Endothelial cell (in vitro differentiated cells): Measurements from ENCODE around the gene SPC24. TPM values are rescaled to one million over a fixed set of nuclear protein-coding genes. Genes with fewer than 3 reads are reported as not detected.

Experiments
- DNase-seq: peaks from one replicate; pipeline ENCODE4 v3.0.0; 2021; ENCODE audit warnings: low spot score
- H3K27ac Mint-ChIP-seq: one replicate; pipeline ENCODE4 v1.8.0; 2021; ENCODE audit warnings: mixed read lengths, inconsistent platforms; ENCODE audit not compliant: unreplicated experiment
- H3K27me3 Mint-ChIP-seq: one replicate; pipeline ENCODE4 v1.8.0; 2021; ENCODE audit warnings: mild to moderate bottlenecking, moderate library complexity, mixed read lengths, inconsistent platforms; ENCODE audit not compliant: unreplicated experiment
- H3K36me3 Mint-ChIP-seq: one replicate; pipeline ENCODE4 v1.8.0; 2021; ENCODE audit warnings: mild to moderate bottlenecking, low read depth, mixed read lengths, inconsistent platforms; ENCODE audit not compliant: unreplicated experiment
- H3K4me1 Mint-ChIP-seq: one replicate; pipeline ENCODE4 v1.8.0; 2021; ENCODE audit warnings: mild to moderate bottlenecking, mixed read lengths, inconsistent platforms; ENCODE audit not compliant: unreplicated experiment
- H3K4me3 Mint-ChIP-seq: one replicate; pipeline ENCODE4 v1.8.0; 2021; ENCODE audit warnings: mild to moderate bottlenecking, mixed read lengths, inconsistent platforms; ENCODE audit not compliant: unreplicated experiment
- H3K9me3 Mint-ChIP-seq: one replicate; pipeline ENCODE4 v1.8.0; 2021; ENCODE audit warnings: mixed read lengths, inconsistent platforms; ENCODE audit not compliant: unreplicated experiment
- CTCF ChIP-seq: fragments of 200-600 bp; sonication (generic); IDR thresholded peaks from one replicate; pipeline ENCODE4 v1.5.0; 2021; ENCODE audit warnings: antibody characterized with exemption; ENCODE audit not compliant: unreplicated experiment
- total RNA-seq: library from RNA; stranded (reverse); fragmentation: NEBNext Ultra II Directional; extraction: Animal tissue kit (Norgen Biotek cat#: 25700); gene quantifications from one replicate; pipeline ENCODE4 v1.2.1, GENCODE V29; 2021; ENCODE audit not compliant: unreplicated experiment

Gene SPC24
- total RNA-seq, 1 donor from 2014 or later: 17.0 TPM

- no peak for DNase-seq
- H3K4me3 Mint-ChIP-seq: peak overlapping the region; percentile 59
- no peak overlapping the region for H3K27ac Mint-ChIP-seq
- H3K27me3 Mint-ChIP-seq: peaks cover 4% of the 10 kb centered on the region
- H3K4me1 Mint-ChIP-seq: peaks cover 11% of the 10 kb centered on the region
- TF ChIP-seq CTCF: no peak
- H3K36me3 Mint-ChIP-seq: peaks cover 30% of the 10 kb centered on the region
- no peaks in the 10 kb centered on the region for H3K9me3 Mint-ChIP-seq
Observed at GRCh38 chr19:11191934-11192333, 36.4 kb upstream of the SPC24 start.

GRCh38 chr19:11191273-11191755 lies 35.7 kb upstream of the SPC24 start:
- Mint-ChIP-seq H3K27me3 (peaks cover 8% of the 10 kb centered on the region), H3K9me3 (no peaks in the 10 kb centered on the region), H3K4me3 (peak overlapping the region; percentile 59), H3K4me1 (peaks cover 8% of the 10 kb centered on the region), H3K27ac (no peak overlapping the region), H3K36me3 (peaks cover 35% of the 10 kb centered on the region)
- no peak for DNase-seq
- TF ChIP-seq CTCF: no peak

GRCh38 chr19:11190501-11190900 lies 34.9 kb upstream of the SPC24 start:
- no peak for TF ChIP-seq CTCF
- H3K9me3 Mint-ChIP-seq: no peaks in the 10 kb centered on the region
- peaks cover 1% of the 10 kb centered on the region for H3K4me1 Mint-ChIP-seq
- no peak for DNase-seq
- H3K27me3 Mint-ChIP-seq: peaks cover 5% of the 10 kb centered on the region
- H3K27ac Mint-ChIP-seq: no peak overlapping the region
- peak overlapping the region; percentile 47 for H3K4me3 Mint-ChIP-seq
- H3K36me3 Mint-ChIP-seq: peaks cover 35% of the 10 kb centered on the region

- Mint-ChIP-seq H3K4me1 (no peaks in the 10 kb centered on the region), H3K4me3 (no peak overlapping the region), H3K9me3 (no peaks in the 10 kb centered on the region), H3K27ac (no peak overlapping the region), H3K36me3 (peaks cover 37% of the 10 kb centered on the region), H3K27me3 (peaks cover 6% of the 10 kb centered on the region)
- no peak for TF ChIP-seq CTCF
- DNase-seq: no peak
Observed at GRCh38 chr19:11187441-11187840, 31.9 kb upstream of the SPC24 start.

GRCh38 chr19:11182994-11183393 lies 27.4 kb upstream of the SPC24 start:
- H3K4me3 Mint-ChIP-seq: peak overlapping the region; percentile 85
- H3K36me3 Mint-ChIP-seq: peaks cover 32% of the 10 kb centered on the region
- H3K9me3 Mint-ChIP-seq: no peaks in the 10 kb centered on the region
- H3K27ac Mint-ChIP-seq: no peak overlapping the region
- TF ChIP-seq CTCF: no peak
- DNase-seq: no peak
- peaks cover 11% of the 10 kb centered on the region for H3K4me1 Mint-ChIP-seq
- H3K27me3 Mint-ChIP-seq: peaks cover 6% of the 10 kb centered on the region
